SHP77 (cell line): Measurements from ENCODE around the gene KCNC4.

Experiments used
- DNase-seq, 2 experiments: peaks; one replicate each; lab custom pipeline; 2025; lab: John Stamatoyannopoulos, UW

Gene KCNC4

DNA sequence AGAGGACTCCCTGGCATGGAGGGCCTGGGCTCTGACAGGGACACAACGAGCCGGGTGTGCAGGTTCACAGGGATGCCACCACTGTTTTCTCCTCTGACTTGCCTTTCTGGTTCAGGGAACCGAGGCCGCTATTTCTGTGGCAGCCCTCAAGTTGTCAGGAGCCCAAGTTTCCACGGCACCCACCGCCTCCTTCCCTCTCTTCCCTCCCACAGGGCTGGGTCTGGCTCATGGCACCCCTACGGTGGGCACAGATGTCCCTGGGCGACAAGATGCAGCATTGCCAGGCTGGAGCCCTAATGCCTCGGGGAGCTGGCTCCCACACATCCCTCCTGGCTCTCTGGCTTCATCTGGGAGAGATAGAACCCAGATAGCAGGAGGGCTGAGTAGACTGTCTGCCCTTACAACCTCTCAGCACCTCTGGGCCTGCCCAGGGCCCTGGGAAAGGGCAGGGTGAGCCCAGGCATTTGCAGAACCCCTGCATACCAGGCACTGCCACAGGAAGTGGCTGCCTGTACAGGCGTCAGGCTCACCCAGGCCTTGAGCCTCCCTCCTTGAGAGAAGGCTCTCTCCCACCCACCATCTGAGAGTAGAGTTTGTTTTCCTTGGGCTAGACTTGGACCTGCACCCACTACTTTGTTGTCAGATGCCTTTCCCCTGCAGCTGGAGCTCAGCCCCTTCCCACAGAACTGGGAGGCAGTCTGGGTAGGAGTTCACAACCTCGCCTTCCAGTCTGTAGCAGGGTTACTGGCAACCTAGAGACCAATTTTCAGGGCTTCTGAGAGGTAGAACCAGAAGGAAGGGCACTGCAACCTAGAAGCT, 20.5 kb downstream of the KCNC4 start:
- no peak for DNase-seq

DNA sequence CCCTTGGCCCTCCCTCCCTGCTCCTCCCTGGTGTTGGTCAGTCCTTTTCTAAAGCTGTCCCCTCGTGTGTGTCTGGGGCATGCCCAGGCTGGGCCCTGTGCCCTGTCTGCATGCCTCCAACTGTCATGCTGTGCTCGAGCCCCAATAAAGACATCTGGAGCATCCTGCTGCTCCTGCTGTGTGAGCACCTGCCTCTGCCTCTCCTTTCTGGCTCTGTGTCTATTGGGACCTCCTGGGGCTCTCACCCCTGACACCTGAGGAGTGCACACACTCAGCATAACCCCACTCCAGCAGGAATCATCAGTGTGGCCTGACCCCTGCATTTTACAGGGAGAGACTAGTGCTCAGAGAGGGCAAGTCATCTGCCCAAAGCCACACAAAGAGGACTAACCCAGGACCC, 23.7 kb downstream of the KCNC4 start:
- DNase-seq = no peak

DNA sequence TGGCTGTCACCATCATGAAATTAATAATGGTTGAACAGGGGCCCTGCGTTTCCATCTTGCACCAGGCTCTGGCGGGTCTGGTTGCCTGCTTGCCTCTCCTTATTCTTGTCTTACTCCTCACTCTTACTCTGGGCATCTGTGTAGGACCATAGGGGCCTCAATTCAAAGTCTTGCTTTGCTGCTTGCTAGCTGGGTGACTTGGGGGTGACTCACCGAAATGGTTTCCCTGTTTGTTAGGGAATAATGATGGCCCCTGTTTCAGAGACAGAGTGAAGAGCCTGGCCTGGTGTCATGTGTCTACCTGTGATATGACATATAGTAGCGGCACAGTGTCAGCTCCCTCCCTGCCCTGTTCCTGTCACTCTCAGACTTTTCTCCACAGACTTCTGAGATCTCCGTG, 24.6 kb downstream of the KCNC4 start:
- no peak for DNase-seq

- no peak for DNase-seq
Observed at GRCh38 chr1:110235181-110235833, 25.2 kb downstream of the KCNC4 start.

- DNase-seq = no peak
Observed at GRCh38 chr1:110235834-110236682, 25.9 kb downstream of the KCNC4 start.

- DNase-seq = no peak
Observed at GRCh38 chr1:110237386-110238152, 27.5 kb downstream of the KCNC4 start.

DNA sequence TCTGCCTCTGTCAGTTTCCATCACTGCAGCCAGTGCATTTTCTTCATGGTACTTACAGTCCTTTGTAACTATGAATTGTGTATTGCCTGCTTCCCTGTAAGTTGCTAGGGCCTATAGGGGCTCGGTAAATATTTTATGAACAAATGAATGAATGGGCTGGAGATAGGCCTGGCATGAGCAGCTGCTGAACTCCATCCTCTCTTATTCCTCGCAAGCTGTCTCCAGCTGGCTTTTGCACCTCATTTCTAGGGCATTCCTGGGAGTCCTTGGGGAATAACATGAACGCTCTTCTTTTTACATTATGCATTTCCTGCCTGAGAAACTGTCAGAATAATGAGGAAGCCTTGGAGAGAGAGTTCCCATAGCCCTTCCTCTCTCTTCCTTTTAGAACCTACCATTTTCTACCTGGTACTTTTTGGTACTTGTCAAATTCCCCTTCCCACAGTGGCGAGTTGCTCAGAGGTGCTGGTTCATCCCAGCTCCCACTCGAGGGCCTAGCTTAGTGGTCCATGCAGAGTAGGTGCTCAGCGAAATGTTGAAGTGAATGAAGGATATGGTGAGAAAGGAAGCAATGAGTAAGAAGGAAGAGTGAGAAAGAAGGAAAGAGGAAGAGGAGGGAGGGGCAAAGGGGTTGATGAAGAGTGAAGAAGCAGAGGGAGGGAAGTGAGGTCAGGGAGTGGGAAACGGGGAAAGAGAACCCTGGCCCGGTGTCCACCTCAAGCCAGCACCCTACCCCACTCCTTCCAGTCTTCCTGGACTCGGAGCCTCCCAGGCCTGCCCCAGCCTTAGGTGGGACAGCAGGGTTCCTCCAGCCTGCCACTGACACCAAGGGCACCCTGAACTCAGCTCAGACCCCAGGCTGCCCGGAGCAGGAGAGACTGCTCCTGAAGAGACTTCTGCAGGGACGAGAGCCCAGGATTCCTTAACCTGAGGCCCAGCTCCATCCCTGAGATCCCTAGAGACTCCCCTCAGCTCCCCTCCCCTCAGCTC, 29.6 kb downstream of the KCNC4 start:
- no peak for DNase-seq

- DNase-seq = peak; percentile 42 to 70
Observed at GRCh38 chr1:110240476-110241210, 30.5 kb downstream of the KCNC4 start.

GRCh38 chr1:110241516-110241915, 31.4 kb downstream of the KCNC4 start:
- DNase-seq = no peak

- no peak for DNase-seq
Observed at GRCh38 chr1:110242062-110242461, 31.9 kb downstream of the KCNC4 start.

DNA sequence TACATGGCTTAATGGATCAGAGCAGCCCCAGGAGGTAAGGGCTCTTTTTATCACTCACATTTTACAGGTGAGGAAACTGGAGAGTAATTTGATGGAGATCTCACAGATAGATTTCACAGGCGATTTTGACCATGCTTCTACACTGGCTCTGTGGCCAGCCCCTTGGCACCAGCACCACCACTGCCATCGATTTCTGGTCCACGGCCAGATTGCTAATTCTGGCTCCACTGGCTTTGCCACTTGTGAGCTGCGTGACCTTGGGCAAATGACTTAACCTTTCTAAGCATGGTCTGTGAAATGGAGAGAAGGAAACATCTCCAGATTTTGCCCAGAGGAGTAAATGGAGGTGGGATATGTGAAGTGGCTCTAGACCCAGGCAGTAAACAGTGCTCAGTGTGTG, 32.6 kb downstream of the KCNC4 start:
- no peak for DNase-seq

DNA sequence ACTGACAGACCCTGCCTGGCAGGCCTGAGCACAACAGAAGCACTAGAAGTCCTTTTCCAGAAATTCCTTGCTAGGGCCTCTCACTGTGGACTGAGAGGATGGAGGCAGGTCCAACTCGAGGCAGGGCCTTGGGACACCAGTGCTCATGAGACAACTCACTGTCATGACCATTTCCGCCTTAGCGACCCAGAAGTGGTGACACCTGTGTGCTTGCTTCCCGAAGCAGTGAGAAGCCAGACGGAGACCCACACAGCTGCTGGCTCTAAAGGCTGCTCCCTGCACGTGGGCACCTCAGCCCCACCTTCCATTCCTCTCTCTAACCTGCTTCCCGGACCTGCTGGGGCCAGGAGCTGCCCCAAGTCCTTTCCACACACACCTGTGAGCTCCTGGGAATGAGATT, 33.0 kb downstream of the KCNC4 start:
- peak in 1 of 2 experiments; percentile 30 for DNase-seq

- DNase-seq = peak; percentile 30 to 42
Observed at GRCh38 chr1:110243574-110243973, 33.5 kb downstream of the KCNC4 start.

DNA sequence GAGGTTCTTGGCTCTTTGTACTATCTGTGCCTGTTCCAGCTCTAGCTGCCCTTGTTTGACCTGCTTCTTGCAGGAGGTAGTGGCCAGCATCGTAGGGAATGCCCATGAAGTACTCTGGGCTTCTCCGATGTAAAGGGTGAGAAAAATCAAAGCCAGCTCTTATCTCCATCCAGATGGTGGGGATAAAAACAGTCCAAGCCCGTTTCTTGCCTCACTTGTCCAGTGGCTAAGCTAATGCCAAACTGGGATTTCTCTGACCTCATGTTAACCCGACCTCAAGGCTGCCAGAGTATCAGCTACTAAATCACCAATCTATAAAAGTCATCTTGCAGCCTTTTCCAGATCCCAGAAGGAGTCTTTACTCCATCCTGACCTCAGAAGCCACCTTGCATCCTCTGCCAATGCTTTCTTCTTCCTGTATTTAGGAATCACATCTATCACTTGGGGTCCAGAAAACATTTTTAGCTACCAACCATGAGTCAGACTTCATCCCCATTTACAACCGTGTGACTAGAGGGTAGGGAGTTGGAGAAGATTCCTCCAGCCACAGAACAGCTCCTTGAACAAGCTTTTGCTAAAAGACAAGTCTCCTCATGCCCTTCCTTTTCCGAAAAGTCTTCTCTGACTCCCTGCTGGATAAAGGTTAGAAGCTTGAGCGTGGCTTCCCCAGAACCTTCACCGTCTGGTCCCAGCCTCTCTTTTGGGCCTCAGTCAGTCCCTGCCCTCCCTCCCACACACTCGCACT, 35.9 kb downstream of the KCNC4 start:
- no peak for DNase-seq

- DNase-seq = no peak
Observed at GRCh38 chr1:110248746-110249145, 38.6 kb downstream of the KCNC4 start.

DNA sequence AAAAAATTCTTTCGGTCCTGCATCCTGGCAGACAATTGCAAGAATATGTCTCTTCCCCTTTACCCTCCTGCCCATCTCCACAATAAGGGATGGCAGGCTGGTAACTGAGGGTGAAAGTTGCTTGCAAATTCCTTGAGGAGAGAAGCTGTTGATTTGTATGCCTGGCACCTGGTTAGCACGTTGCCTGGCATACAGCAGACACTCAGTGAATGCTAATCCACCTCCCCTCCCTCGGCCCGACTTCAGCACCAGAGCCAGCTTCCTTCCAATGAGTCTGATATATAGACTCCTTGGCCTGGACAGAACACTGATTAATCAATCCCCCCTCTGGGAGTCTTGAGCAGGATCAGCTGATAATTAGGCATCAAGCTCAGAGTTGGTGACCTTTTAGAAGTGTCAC, 39.1 kb downstream of the KCNC4 start:
- no peak for DNase-seq

DNA sequence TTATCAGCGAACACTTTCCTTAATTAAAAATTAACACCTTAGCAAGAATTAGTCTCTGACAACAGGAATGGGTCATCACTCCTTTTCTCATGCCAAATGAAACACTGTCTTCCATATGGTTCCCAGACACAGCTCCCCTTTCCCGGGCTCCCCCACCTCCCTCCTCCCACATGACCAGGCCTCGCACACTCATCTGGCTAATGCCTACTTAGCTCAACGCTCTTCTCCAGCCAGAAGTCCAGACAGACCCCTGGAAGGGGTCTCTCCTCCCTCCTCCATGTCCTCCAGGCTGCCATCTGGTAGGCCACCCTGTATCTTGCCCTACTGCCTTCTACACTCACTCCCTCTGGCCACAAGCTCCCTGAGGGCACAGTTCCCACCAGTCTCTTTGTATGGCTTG, 39.9 kb downstream of the KCNC4 start:
- no peak for DNase-seq

GRCh38 chr1:110250749-110251148, 40.6 kb downstream of the KCNC4 start:
- no peak for DNase-seq

DNA sequence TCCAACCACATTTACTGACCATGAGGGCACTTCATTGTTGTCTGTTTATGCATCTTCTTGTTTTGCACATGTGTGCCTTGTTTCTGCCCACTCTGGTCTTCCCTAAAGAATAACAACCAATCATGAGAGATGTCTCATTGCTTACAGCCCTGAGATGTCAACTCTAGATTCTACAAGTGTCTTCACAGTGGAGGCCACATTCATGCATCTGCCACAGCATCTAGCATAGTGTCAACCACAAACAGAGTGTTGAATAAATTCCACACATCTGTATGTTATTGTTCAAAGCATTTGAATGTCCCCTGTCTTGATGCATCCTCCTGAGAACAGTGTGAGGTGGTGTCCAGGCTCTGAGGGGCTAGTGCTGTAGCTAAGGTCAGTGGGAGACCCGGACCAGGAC, 43.1 kb downstream of the KCNC4 start:
- DNase-seq = no peak
